ENCODE measurements around the gene OR8J1. TPM values are rescaled to one million over a fixed set of nuclear protein-coding genes. Genes with fewer than 3 reads are reported as not detected.
"Not testable (repeated sequence)": the region's sequence is repeated elsewhere in the genome, so short reads cannot be mapped to it uniquely, and the experiment has no call there.

Gene OR8J1
- total RNA-seq, 4 donors from 2014 or later = not detected

GRCh38 chr11:56396047-56396446, 42.0 kb downstream of the OR8J1 start:
- no peak for DNase-seq
- no peak for TF ChIP-seq POLR2A (IDR thresholded peaks at IDR 0.05)
- TF ChIP-seq CTCF (IDR thresholded peaks at IDR 0.05) = no peak
- Histone ChIP-seq H3K27ac (no peak overlapping the region), H3K4me3 (replicated peaks in 1 of 3) (no peak overlapping the region), H3K27me3 (no peaks in the 10 kb centered on the region), H3K36me3 (no peaks in the 10 kb centered on the region), H3K4me1 (no peaks in the 10 kb centered on the region), H3K9me3 (no peaks in the 10 kb centered on the region)
- intact Hi-C loops (cut with DNase I) = no loop called here
- WGBS, 2 donors = 44 to 48% methylated on average over 3 of the region's 3 CpGs

- H3K9me3 ChIP-seq; H3K4me1 ChIP-seq; H3K4me3 ChIP-seq (replicated peaks in 1 of 3); H3K36me3 ChIP-seq; H3K27ac ChIP-seq; H3K27me3 ChIP-seq; DNase-seq; intact Hi-C loops (cut with DNase I): not testable (repeated sequence)
- WGBS, 2 donors = 96 to 97% methylated on average over 6 of the region's 27 CpGs
These were observed 47.9 kb downstream of the OR8J1 start for GRCh38 chr11:56401858-56402461.

GRCh38 chr11:56404393-56404792, 50.3 kb downstream of the OR8J1 start:
- Histone ChIP-seq H3K9me3 (no peaks in the 10 kb centered on the region), H3K27me3 (no peaks in the 10 kb centered on the region), H3K36me3 (no peaks in the 10 kb centered on the region), H3K4me1 (no peaks in the 10 kb centered on the region), H3K27ac (no peak overlapping the region), H3K4me3 (replicated peaks in 1 of 3) (no peak overlapping the region)
- TF ChIP-seq POLR2A (IDR thresholded peaks at IDR 0.05) (no peak), CTCF (IDR thresholded peaks at IDR 0.05) (no peak)
- 81 to 86% methylated on average over 2 of the region's 2 CpGs for WGBS, 2 donors
- no peak for DNase-seq
- intact Hi-C loops (cut with DNase I) = no loop called here

DNA sequence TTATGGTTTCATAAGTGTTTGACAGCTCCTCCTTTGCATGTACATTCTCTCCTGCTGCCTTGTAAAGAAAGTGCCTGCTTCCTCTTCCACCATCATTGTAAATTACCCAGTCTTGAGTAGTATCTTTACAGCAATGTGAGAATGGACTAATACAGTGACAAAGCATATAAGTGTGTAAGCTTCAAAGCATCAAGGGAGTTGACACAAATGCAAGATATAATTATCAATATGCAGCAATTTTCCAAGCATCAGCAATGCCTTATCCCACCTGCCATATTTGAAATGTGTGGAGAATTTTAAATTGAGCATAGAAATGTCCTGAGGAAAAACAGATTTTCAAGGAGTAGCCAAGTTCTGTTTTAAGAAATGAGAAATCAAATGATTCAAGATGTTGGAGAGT, 56.7 kb downstream of the OR8J1 start:
- Histone ChIP-seq H3K4me3 (replicated peaks in 1 of 3) (no peak overlapping the region), H3K36me3 (no peaks in the 10 kb centered on the region)
- TF ChIP-seq CTCF (IDR thresholded peaks at IDR 0.05) (no peak), POLR2A (IDR thresholded peaks at IDR 0.05) (no peak)

More for the DNA sequence above, 56.7 kb downstream of the OR8J1 start:
- intact Hi-C loops (cut with DNase I) = no loop called here
- DNase-seq = no peak
- H3K9me3 ChIP-seq = no peaks in the 10 kb centered on the region
- no peaks in the 10 kb centered on the region for H3K27me3 ChIP-seq
- H3K4me1 ChIP-seq = no peaks in the 10 kb centered on the region
- no peak overlapping the region for H3K27ac ChIP-seq

Other genes starting within 250 kb of the OR8J1 start
- gene OR8H3, start 231.9 kb upstream of the OR8J1 start, total RNA-seq = not detected
- gene OR8J3, start 214.1 kb upstream of the OR8J1 start, total RNA-seq = not detected
- not detected for gene OR8K5, start 194.0 kb upstream of the OR8J1 start, total RNA-seq
- not detected for gene OR5J2, start 177.7 kb upstream of the OR8J1 start, total RNA-seq
- not detected for gene OR5T2, start 120.0 kb upstream of the OR8J1 start, total RNA-seq
- gene OR5T3, start 102.0 kb upstream of the OR8J1 start, total RNA-seq = not detected
- gene OR5T1, start 80.1 kb upstream of the OR8J1 start, total RNA-seq = not detected
- gene OR8H1, start 62.0 kb upstream of the OR8J1 start, total RNA-seq = not detected
- gene OR8K3, start 39.1 kb upstream of the OR8J1 start, total RNA-seq = not detected
- gene OR8K1, start 8.3 kb upstream of the OR8J1 start, total RNA-seq = not detected
- not detected for gene OR8U1, start 21.3 kb downstream of the OR8J1 start, total RNA-seq
- gene OR5AL1, start 58.4 kb downstream of the OR8J1 start, total RNA-seq = not detected
- gene OR5M3, start 119.1 kb downstream of the OR8J1 start, total RNA-seq = not detected
- not detected for gene OR5M8, start 137.1 kb downstream of the OR8J1 start, total RNA-seq
- not detected for gene OR5M11, start 189.0 kb downstream of the OR8J1 start, total RNA-seq
- not detected for gene OR5M10, start 223.4 kb downstream of the OR8J1 start, total RNA-seq